OCI-LY7 (cell line): ENCODE data around the gene TSPAN31. TPM values are rescaled to one million over a fixed set of nuclear protein-coding genes. Genes with fewer than 3 reads are reported as not detected.

ENCODE experiments used
- BruUV-seq: library from RNA; stranded (reverse); fragments of 400-500 nt; replicated peaks from 2 replicates; lab custom pipeline; 2021; lab: Mats Ljungman, UMichigan
- CTCF ChIA-PET: fragments of 300-600 bp; sonication (Branson Sonifier 250); formaldehyde crosslinking; loops from one replicate; lab custom pipeline; 2022; ENCODE audit warnings: antibody characterized with exemption; ENCODE audit not compliant: unreplicated experiment; lab: Charles Lee
- POLR2A ChIA-PET: fragments of 300-600 bp; sonication (Branson Sonifier 250); formaldehyde crosslinking; loops from one replicate; lab custom pipeline; 2022; ENCODE audit warnings: antibody characterized with exemption; lab: Charles Lee
- DNase-seq: peaks from one replicate; pipeline ENCODE4 v3.0.0-alpha.2; 2015; ENCODE audit warnings: low spot score
- H2AFZ ChIP-seq: fragments of 200-600 bp; sonication (generic), shearing (Covaris generic); 2 replicates; pipeline ENCODE4 v1.6.1; 2014; ENCODE audit warnings: mild to moderate bottlenecking, antibody characterized with exemption, low read length, moderate library complexity
- H3K27ac ChIP-seq: fragments of 200-600 bp; sonication (generic); 2 replicates; pipeline ENCODE4 v1.5.1; 2014; ENCODE audit warnings: mixed run types, low read depth, mild to moderate bottlenecking, moderate library complexity, low read length, inconsistent platforms; ENCODE audit not compliant: poor library complexity, severe bottlenecking
- H3K36me3 ChIP-seq: fragments of 200-600 bp; sonication (generic); 2 replicates; pipeline ENCODE4 v1.6.1; 2014; ENCODE audit warnings: mild to moderate bottlenecking, antibody characterized with exemption, low read length, moderate library complexity, mixed read lengths; ENCODE audit not compliant: insufficient read depth
- H3K4me1 ChIP-seq: fragments of 200-600 bp; sonication (generic); 2 replicates; pipeline ENCODE4 v1.5.1; 2014; ENCODE audit warnings: mild to moderate bottlenecking, low read length; ENCODE audit not compliant: insufficient read depth, poor library complexity, severe bottlenecking
- H3K4me2 ChIP-seq: fragments of 200-600 bp; sonication (generic); 2 replicates; pipeline ENCODE4 v1.6.1; 2014; ENCODE audit warnings: mild to moderate bottlenecking, low read length
- H3K4me3 ChIP-seq: fragments of 200-600 bp; sonication (generic); 2 replicates; pipeline ENCODE4 v1.5.1; 2014; ENCODE audit warnings: mild to moderate bottlenecking, low read depth, low read length; ENCODE audit not compliant: poor library complexity, severe bottlenecking
- H3K79me2 ChIP-seq: fragments of 200-600 bp; sonication (generic); 2 replicates; pipeline ENCODE4 v1.6.1; 2016; ENCODE audit warnings: low read depth, mild to moderate bottlenecking, low read length, moderate library complexity, mixed read lengths; ENCODE audit not compliant: insufficient read depth
- H3K9me2 ChIP-seq: fragments of 200-600 bp; sonication (generic); 2 replicates; pipeline ENCODE4 v1.6.1; 2016; ENCODE audit warnings: mild to moderate bottlenecking, low read length, mixed read lengths; ENCODE audit not compliant: insufficient read depth
- H3K9me3 ChIP-seq: fragments of 200-600 bp; sonication (generic); 2 replicates; pipeline ENCODE4 v1.6.1; 2014; ENCODE audit warnings: mild to moderate bottlenecking, mixed run types, low read length, mixed read lengths
- H4K20me1 ChIP-seq: fragments of 200-600 bp; sonication (generic); 2 replicates; pipeline ENCODE4 v1.6.1; 2014; ENCODE audit warnings: mild to moderate bottlenecking, antibody characterized with exemption, low read length, moderate library complexity, mixed read lengths; ENCODE audit not compliant: insufficient read depth
- CTCF ChIP-seq: fragments of 200-600 bp; sonication (generic); conservative IDR thresholded peaks from 2 replicates; pipeline ENCODE4 v1.5.1; 2014; ENCODE audit warnings: mild to moderate bottlenecking, antibody characterized with exemption, low read length, moderate library complexity, mixed read lengths
- EZH2phosphoT487 ChIP-seq: fragments of 200-600 bp; sonication (generic); IDR thresholded peaks from 2 replicates; pipeline ENCODE4 v1.6.1; 2018; ENCODE audit warnings: low read depth, borderline replicate concordance, mild to moderate bottlenecking, mixed run types, antibody characterized with exemption, low read length, moderate library complexity, mixed read lengths
- intact Hi-C: fragments of 100-400 bp; cut with micrococcal nuclease; formaldehyde crosslinking; loops from one replicate; pipeline ENCODE4 v1.10.0; 2022; ENCODE audit not compliant: unreplicated experiment
- total RNA-seq, 2 experiments: library from RNA; depleted of rRNA in 1 of 2; stranded (reverse); fragments of >200 nt in 1 of 2; shearing (Covaris generic) in 1 of 2; gene quantifications; 2 replicates each; pipeline ENCODE4 v1.2.3, GENCODE V29; 2014 to 2022

The TSPAN31 gene
- total RNA-seq, 2 experiments from 2014 or later: 2.4 to 6.4 TPM

GRCh38 chr12:57731411-57732080 is 13.3 kb upstream of the TSPAN31 start:
- CTCF ChIA-PET: no interaction called here
- H3K79me2 ChIP-seq: no peaks in the 10 kb centered on the region
- intact Hi-C loops: no loop called here
- H3K9me2 ChIP-seq: no peaks in the 10 kb centered on the region
- H3K4me2 ChIP-seq: no peak overlapping the region
- peaks cover 70% of the 10 kb centered on the region for H3K36me3 ChIP-seq
- no peak for DNase-seq
- no peak overlapping the region for H3K4me3 ChIP-seq
- no TSS peak for BruUV-seq
- POLR2A ChIA-PET: no interaction called here
- H2AFZ ChIP-seq: no peak overlapping the region
- no peaks in the 10 kb centered on the region for H4K20me1 ChIP-seq
- TF ChIP-seq EZH2phosphoT487 (no peak), CTCF (no peak)
- H3K27ac ChIP-seq: no peak overlapping the region
- no peaks in the 10 kb centered on the region for H3K9me3 ChIP-seq
- H3K4me1 ChIP-seq: no peaks in the 10 kb centered on the region

- no peak for DNase-seq
- Histone ChIP-seq H3K4me3 (no peak overlapping the region), H3K79me2 (no peaks in the 10 kb centered on the region), H3K9me2 (no peaks in the 10 kb centered on the region), H3K36me3 (peaks cover 63% of the 10 kb centered on the region), H2AFZ (no peak overlapping the region), H4K20me1 (no peaks in the 10 kb centered on the region), H3K4me2 (no peak overlapping the region), H3K27ac (no peak overlapping the region), H3K4me1 (no peaks in the 10 kb centered on the region), H3K9me3 (no peaks in the 10 kb centered on the region)
- ChIA-PET POLR2A (interaction anchor here (0.6 kb wide), 1 partner anchor 617 kb away, joined by 3 read pairs; no protein-coding TSS in a partner anchor), CTCF (no interaction called here)
- TF ChIP-seq CTCF (no peak), EZH2phosphoT487 (no peak)
- BruUV-seq: no TSS peak
- intact Hi-C loops: no loop called here
These were observed 12.6 kb upstream of the TSPAN31 start for GRCh38 chr12:57732270-57732669.
